GM19099 (cell line): Measurements from ENCODE around the gene TNPO2.
A peak's percentile ranks its signal among the peaks of the same experiment; 100 is the strongest.

ENCODE experiments used
- POLR2A ChIP-seq: IDR thresholded peaks from 3 replicates; pipeline ENCODE4 v1.6.1; 2011; ENCODE audit warnings: low read depth; ENCODE audit not compliant: insufficient read length; ENCODE audit errors: extremely low read depth

The TNPO2 gene

DNA sequence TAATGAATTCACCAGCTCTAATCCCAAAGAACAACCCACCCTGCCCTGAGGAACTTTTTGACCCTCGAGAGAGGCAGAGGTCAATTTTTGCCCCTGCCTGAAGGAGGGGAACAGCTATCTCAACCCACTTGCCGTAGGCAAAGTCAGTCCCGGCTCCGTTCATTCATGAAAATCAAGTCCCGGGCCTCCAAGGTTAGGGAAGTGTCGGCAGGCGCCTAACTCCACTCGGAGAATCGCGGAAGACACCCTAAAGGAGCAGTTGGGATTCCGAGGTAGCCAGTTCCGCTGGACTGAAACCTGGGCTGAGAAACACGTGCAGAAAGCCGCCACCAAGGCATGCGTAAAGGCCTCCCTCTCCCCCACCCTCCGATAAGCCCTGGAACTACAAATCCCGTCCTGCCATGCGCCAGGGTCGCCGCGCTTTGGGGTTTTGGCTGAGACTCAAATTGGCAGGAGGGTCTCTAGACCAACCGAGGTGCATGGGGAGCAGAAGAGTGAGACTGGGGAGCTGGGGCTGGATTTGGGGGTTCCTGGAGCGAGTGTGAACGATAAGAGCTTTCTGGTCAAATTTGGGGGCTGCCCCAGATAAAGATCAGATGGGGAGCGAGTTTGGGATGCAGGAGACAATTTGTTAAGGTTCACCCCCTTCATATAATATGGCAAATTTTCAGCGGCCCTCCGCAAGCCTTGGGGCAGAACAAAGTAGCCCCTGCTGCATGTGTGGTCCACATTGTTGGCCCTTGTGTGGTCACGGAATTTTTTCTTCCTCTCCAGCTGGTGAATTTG lies at the start of gene TNPO2:
Gene TNPO2, minus strand, starts transcription at position 292 of the 786 bp plus-strand sequence. CDS start 2,955 bp downstream, outside the sequence.
- peak; percentile 70 for TF ChIP-seq POLR2A

DNA sequence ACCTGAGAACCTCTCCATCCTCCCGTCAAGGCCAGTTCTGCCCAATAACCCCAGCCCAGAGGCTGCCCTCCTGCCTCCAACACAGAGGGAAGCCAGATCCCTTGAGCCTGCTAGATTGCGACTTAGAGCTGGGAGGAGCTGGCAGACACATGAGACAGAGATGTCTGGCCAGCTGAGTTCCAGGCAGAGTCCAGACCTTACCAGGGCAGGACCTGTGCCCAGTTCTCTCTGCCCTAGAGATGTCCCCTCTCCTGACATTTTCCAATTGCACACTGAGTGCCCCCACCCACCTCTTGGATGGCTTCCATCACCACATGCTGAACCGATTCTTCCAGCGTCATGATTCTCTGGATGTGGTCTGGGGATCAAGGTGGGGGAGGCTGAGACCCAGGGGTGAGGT lies 48.6 kb upstream of the TNPO2 start:
- no peak for TF ChIP-seq POLR2A

GRCh38 chr19:12770922-12771321 lies 47.2 kb upstream of the TNPO2 start:
- TF ChIP-seq POLR2A, result no peak

GRCh38 chr19:12769689-12770088 lies 46.0 kb upstream of the TNPO2 start:
- TF ChIP-seq POLR2A, result no peak

- TF ChIP-seq POLR2A, result no peak
Observed at GRCh38 chr19:12767666-12768065, 43.9 kb upstream of the TNPO2 start.

- TF ChIP-seq POLR2A, result no peak
Observed at GRCh38 chr19:12767150-12767549, 43.4 kb upstream of the TNPO2 start.

DNA sequence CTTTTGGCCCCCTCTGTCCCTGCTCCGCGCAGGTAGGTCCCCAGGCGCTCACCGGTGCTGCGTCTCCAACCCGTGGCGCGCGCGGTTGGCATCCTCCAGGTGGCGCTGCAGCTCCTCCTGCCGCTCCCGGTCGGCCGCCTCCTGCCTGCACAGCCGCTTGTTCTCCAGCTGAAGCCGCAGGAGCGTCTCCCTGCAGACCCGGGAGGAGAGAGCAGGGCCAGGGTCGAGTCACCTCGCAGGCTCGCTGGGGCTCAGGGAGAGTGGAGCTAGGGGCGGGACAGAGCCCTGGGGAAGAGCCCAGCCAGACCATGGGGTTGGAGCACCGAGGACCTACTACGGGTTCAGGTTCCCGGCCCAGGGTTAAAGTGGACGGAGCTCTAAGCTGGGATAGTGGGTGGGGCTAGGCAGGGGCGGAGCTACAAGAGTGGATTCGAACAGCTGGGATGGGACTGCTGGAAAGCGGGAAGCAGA lies 42.4 kb upstream of the TNPO2 start:
- TF ChIP-seq POLR2A, result no peak

DNA sequence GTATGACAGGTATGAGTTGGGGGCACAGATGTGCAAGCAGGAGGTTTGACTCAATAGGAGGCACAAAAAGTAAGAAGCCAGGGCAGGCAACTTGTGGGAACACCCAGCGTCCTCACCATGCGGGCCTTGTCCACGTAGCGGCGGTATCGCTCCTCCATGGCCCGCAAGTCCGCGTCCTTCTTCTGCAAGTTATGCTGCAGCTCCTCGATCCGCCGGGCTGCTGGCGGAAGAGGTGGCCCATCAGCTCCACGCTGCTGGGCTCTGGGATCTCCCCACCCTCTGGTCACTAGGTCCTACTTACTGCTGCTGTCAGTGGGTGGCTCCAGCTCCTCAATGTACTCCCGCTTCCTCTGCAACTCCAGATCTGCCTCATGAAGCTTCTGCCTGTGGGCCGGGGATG lies 41.0 kb upstream of the TNPO2 start:
- no peak for TF ChIP-seq POLR2A

GRCh38 chr19:12763100-12763499 lies 39.4 kb upstream of the TNPO2 start:
- no peak for TF ChIP-seq POLR2A

DNA sequence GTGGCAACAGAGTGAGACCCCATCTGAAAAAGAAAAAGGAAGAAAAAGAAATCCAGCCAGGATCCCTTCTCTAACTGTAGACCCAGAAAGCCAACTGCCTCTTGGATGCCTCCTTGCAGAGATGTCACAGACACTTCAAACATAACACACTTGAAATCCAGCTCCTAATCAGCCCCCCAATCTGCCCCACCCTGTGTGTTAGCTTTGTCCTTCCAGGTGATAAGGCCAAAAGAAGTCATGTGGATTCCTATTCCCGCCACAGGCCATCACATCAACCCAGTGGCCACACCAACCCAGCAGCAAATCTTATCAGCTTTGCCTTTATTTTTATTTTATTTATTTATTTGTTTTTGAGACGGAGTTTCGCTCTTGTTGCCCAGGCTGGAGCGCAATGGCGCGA lies 36.0 kb upstream of the TNPO2 start:
- TF ChIP-seq POLR2A, result no peak

DNA sequence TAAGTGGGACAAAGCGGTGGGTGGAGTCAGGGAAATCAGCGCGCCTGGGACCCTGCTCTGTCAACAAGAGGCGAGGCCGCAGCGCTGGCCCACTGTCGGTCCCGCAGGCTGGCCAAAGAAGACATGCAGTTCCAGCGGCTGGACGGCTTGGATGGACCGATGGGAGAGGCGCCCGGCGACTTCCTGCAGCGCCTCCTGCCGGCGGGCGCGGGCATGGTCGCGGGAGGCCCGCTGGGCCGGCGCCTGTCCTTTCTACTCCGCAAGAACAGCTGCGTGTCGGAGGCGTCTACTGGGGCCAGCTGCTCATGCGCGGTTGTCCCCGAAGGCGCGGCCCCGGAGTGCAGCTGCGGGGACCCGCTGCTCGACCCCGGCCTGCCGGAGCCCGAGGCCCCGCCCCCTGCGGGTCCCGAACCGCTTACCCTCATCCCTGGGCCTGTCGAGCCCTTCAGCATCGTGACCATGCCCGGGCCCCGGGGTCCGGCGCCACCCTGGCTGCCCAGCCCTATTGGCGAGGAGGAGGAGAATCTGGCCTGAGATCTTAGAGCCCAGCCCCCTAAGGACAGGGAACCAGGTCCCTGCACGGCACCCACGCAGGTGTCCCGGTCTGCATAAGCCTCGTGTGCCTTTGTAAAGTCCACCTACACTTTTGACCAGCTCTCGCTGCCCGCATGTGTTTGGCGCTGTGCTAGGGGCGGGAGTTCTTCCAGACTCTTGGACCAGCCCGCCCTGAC lies 34.0 kb upstream of the TNPO2 start:
- no peak for TF ChIP-seq POLR2A

- no peak for TF ChIP-seq POLR2A
Observed at GRCh38 chr19:12756150-12756883, 32.6 kb upstream of the TNPO2 start.

GRCh38 chr19:12754465-12755196 lies 30.9 kb upstream of the TNPO2 start:
- no peak for TF ChIP-seq POLR2A

DNA sequence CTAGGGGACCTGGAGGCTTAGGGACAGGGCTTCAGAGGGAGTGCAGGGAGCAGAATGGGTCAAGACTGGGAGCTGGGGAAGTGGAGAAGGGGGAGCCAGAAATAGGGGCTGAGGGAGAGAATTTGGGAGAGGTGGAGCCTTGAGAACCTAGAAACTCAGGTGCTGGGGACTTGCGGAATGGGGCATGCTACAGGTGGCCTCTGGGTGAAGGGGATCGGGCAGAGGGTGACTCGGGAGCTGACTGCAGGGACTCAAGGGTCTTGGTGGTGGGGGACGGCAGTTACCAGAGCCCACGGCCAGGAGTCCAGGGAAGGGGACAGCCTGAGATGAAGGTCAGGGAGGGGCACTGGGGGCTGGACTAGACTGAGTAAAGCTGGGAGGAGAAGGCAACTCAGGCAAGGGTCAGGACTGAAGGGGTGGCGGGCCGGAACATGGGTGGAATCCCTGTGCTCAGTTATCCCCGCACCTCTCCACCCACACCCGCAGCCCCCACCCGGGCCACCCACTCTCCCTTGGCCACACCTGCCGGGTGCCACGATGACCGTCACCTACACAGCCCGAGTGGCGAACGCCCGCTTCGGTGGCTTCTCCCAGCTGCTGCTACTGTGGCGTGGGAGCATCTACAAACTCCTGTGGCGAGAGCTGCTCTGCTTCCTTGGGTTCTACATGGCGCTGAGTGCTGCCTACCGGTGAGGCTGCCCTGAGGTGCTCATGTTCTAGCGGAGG lies 28.5 kb upstream of the TNPO2 start:
- TF ChIP-seq POLR2A, result no peak
